Measurements from ENCODE around the gene ATG3. TPM values are rescaled to one million over a fixed set of nuclear protein-coding genes. Genes with fewer than 3 reads are reported as not detected.

The ATG3 gene
- total RNA-seq, 1 experiment from 2014 or later: 75.1 TPM

GRCh38 chr3:112504123-112504522 lies 57.6 kb downstream of the ATG3 start:
- intact Hi-C loops (cut with micrococcal nuclease; ENCODE audit: unreplicated experiment): no loop called here
- POLR2A ChIA-PET: no interaction called here
- no TSS peak for BruUV-seq (replicated peaks)
- H3K4me3 ChIP-seq (ENCODE audit: low read depth in 2 of 2, low read length in 2 of 2): no peak overlapping the region
- no peaks in the 10 kb centered on the region for H3K4me1 ChIP-seq (ENCODE audit: control insufficient read depth, insufficient read depth, low read length)
- no peaks in the 10 kb centered on the region; the same call in 1 of the 2 replicates for H3K27me3 ChIP-seq (ENCODE audit: control insufficient read depth, insufficient read depth, low read length)
- CTCF ChIA-PET: no interaction called here
- ATAC-seq (no peak), DNase-seq (ENCODE audit: low read depth, low spot score) (no peak)
- H3K9me3 ChIP-seq (ENCODE audit: control insufficient read depth, insufficient read depth, low read depth, low read length): no peaks in the 10 kb centered on the region
- no peak overlapping the region for H3K27ac ChIP-seq (ENCODE audit: low read length)
- TF ChIP-seq TCF7L2 (IDR thresholded peaks at IDR 0.05; ENCODE audit: low read depth, low read length) (no peak), POLR2AphosphoS5 (IDR thresholded peaks at IDR 0.05; ENCODE audit: low read depth, low read length) (no peak), REST (IDR thresholded peaks at IDR 0.05; ENCODE audit: insufficient read depth in 1 of 2, low read depth in 2 of 2, low read length in 1 of 2) (no peak), SIN3A (IDR thresholded peaks at IDR 0.05; ENCODE audit: borderline replicate concordance, insufficient read depth, low read depth, low read length) (no peak)
- TF ChIP-seq, protein P1, sequence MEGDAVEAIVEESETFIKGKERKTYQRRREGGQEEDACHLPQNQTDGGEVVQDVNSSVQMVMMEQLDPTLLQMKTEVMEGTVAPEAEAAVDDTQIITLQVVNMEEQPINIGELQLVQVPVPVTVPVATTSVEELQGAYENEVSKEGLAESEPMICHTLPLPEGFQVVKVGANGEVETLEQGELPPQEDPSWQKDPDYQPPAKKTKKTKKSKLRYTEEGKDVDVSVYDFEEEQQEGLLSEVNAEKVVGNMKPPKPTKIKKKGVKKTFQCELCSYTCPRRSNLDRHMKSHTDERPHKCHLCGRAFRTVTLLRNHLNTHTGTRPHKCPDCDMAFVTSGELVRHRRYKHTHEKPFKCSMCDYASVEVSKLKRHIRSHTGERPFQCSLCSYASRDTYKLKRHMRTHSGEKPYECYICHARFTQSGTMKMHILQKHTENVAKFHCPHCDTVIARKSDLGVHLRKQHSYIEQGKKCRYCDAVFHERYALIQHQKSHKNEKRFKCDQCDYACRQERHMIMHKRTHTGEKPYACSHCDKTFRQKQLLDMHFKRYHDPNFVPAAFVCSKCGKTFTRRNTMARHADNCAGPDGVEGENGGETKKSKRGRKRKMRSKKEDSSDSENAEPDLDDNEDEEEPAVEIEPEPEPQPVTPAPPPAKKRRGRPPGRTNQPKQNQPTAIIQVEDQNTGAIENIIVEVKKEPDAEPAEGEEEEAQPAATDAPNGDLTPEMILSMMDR (IDR thresholded peaks at IDR 0.05): no peak
- H3K36me3 ChIP-seq (ENCODE audit: control insufficient read depth, insufficient read depth, low read length): no peaks in the 10 kb centered on the region
- in situ Hi-C loops (cut with HindIII; ENCODE audit: low pct_unique_long_range_greater_than_20kb, low sequenced_read_pairs): no loop called here

- BruUV-seq (replicated peaks): no TSS peak
- TF ChIP-seq SIN3A (IDR thresholded peaks at IDR 0.05; ENCODE audit: borderline replicate concordance, insufficient read depth, low read depth, low read length) (no peak), POLR2AphosphoS5 (IDR thresholded peaks at IDR 0.05; ENCODE audit: low read depth, low read length) (no peak), REST (IDR thresholded peaks at IDR 0.05; ENCODE audit: insufficient read depth in 1 of 2, low read depth in 2 of 2, low read length in 1 of 2) (no peak), TCF7L2 (IDR thresholded peaks at IDR 0.05; ENCODE audit: low read depth, low read length) (no peak)
- TF ChIP-seq, protein P1 (IDR thresholded peaks at IDR 0.05): no peak
- H3K27ac ChIP-seq (ENCODE audit: low read length): no peak overlapping the region
- no peaks in the 10 kb centered on the region for H3K4me1 ChIP-seq (ENCODE audit: control insufficient read depth, insufficient read depth, low read length)
- intact Hi-C loops (cut with micrococcal nuclease; ENCODE audit: unreplicated experiment): no loop called here
- in situ Hi-C loops (cut with HindIII; ENCODE audit: low pct_unique_long_range_greater_than_20kb, low sequenced_read_pairs): no loop called here
- DNase-seq (ENCODE audit: low read depth, low spot score): no peak
- no peaks in the 10 kb centered on the region; the same call in 1 of the 2 replicates for H3K27me3 ChIP-seq (ENCODE audit: control insufficient read depth, insufficient read depth, low read length)
- ChIA-PET POLR2A (no interaction called here), CTCF (no interaction called here)
- ATAC-seq: no peak
- no peaks in the 10 kb centered on the region for H3K36me3 ChIP-seq (ENCODE audit: control insufficient read depth, insufficient read depth, low read length)
- H3K9me3 ChIP-seq (ENCODE audit: control insufficient read depth, insufficient read depth, low read depth, low read length): no peaks in the 10 kb centered on the region
- H3K4me3 ChIP-seq (ENCODE audit: low read depth in 2 of 2, low read length in 2 of 2): no peak overlapping the region
These were observed 58.3 kb downstream of the ATG3 start for GRCh38 chr3:112503304-112503972.
